HG02852 (cell line): ENCODE data around the gene SMIM29.
"Not testable (repeated sequence)": the region's sequence is repeated elsewhere in the genome, so short reads cannot be mapped to it uniquely, and the experiment has no call there.

Experiments
- ATAC-seq: cut with Tn5 transposase; IDR thresholded peaks from one replicate; pipeline ENCODE4 v1.9.1; 2021; ENCODE audit warnings: mild to moderate bottlenecking, moderate library complexity; ENCODE audit not compliant: unreplicated experiment

SMIM29 gene

DNA sequence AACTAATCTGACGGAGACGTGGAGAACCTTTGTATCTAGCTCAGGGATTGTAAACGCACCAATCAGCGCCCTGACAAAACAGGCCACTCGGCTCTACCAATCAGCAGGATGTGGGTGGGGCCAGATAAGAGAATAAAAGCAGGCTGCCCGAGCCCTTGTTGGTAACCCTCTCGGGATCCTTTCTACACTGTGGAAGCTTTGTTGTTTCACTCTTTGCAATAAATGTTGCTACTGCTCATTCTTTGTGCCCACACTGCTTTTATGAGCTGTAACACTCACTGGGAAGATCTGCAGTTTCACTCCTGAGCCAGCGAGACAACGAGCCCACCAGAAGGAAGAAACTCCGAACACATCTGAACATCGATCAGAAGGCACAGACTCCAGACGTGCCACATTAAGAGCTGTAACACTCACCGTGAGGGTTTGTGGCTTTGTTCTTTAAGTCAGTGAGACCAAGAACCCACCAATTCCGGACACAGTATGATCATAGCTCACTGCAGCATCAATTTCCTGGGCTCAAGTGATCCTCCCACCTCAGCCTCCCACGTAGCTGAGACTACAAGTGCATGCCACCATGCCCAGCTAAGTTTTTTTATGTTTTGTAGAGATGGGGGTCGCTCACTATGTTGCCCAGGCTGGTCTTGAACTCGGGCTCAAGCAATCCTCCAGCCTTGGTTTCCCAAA is 21.0 kb upstream of the SMIM29 start:
- not testable (repeated sequence) for ATAC-seq

- not testable (repeated sequence) for ATAC-seq
These were observed 20.3 kb upstream of the SMIM29 start for GRCh38 chr6:34269132-34269531.

DNA sequence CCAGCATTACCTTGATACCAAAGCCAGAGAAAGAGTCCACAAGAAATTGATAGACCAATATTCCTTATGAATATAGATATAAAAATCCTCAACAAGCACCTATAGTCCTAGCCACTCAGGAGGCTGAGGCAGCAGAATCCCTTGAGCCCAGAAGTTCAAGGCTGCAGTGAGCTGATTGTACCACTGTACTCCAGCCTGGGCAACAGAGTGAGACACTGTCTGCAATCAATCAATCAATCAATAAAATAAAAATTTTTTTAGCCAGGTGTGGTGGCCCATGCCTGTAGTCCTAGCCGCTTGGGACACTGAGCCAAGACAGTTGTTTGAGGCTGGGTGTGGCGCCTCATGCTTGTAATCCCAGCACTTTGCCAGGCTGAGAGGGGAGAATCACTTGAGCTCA is 18.9 kb upstream of the SMIM29 start:
- no peak for ATAC-seq

DNA sequence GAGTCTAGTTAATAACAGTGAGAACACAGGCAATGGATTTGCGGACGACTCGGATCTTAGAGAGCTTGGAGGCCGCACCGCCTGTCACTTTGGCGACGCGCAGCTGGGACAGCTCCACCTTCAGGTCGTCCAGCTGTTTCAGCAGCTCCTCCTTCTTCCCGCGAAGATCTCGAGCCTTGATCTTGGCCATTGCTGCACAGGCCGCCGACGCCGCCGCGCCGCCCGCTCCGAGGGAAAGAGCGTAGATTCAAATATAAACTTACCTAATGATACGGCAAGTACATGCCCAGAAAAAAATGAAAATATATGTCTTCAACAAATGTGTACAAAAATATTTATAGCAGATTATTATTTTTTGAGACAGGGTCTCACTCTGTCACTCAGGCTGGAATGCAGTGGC is 14.7 kb upstream of the SMIM29 start:
- ATAC-seq, result not testable (repeated sequence)

DNA sequence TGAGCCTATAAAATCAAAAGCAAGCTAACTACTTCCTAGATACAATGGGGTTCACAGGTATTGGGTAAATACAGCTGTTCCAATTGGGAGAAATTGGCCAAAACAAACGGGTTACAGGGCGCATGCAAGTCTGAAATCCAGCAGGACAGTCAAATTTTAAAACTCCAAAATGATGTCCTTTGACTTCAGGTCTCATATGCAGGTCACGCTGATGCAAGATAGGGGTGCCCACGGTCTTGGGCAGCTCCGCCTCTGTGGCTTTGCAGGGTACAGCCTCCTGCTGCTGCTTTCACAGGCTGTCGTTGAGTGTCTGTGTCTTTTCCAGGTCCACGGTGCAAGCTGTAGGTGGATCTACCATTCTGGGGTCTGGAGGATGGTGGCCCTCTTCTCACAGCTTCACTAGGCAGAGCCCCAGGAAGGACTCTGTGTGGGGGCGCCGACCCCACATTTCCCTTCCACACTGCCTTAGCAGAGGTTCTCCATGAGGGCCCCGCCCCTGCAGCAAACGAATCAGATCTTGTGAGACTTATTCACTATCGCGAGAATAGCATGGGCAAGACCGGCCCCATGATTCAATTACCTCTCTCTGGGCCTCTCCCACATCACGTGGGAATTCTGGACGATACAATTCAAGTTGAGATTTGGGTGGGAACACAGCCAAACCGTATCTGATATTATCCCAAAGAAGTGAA is 11.9 kb upstream of the SMIM29 start:
- no peak for ATAC-seq

DNA sequence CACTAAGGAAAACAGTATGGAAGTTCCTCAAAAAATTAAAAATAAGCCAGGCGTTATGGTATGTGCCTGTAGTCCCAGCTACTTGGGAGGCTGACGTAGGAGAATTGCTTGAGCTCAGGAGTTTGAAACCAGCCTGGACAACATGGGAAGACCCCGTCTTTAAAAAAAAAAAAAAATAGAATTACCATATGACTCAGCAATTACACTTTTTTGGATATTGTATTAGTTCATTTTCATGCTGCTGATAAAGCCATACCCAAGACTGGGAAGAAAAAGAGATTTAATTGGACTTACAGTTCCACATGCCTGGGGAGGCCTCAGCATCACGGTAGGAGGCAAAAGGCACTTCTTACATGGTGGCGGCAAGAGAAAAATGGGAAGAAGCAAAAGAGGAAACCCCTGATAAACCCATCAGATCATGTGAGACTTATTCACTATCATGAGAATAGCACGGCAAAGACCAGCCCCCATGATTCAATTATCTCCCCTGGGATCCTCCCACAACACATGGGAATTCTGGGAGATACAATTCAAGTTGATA is 10.8 kb upstream of the SMIM29 start:
- ATAC-seq, result no peak

DNA sequence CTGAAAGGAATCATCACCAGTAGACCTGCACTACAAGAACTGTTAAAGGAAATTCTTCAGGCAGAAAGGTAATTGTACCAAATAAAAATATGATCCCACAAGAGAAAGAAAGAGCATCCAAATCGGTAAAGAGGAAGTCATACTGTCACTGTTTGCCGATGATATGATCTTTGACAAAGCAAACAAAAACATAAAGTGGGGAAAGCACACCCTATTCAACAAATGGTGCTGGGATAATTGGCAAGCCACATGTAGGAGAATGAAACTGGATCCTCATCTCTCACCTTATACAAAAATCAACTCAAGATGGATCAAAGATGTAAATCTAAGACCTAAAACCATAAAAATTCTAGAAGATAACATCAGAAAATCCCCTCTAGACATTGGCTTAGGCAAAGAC is 3.6 kb upstream of the SMIM29 start:
- not testable (repeated sequence) for ATAC-seq

DNA sequence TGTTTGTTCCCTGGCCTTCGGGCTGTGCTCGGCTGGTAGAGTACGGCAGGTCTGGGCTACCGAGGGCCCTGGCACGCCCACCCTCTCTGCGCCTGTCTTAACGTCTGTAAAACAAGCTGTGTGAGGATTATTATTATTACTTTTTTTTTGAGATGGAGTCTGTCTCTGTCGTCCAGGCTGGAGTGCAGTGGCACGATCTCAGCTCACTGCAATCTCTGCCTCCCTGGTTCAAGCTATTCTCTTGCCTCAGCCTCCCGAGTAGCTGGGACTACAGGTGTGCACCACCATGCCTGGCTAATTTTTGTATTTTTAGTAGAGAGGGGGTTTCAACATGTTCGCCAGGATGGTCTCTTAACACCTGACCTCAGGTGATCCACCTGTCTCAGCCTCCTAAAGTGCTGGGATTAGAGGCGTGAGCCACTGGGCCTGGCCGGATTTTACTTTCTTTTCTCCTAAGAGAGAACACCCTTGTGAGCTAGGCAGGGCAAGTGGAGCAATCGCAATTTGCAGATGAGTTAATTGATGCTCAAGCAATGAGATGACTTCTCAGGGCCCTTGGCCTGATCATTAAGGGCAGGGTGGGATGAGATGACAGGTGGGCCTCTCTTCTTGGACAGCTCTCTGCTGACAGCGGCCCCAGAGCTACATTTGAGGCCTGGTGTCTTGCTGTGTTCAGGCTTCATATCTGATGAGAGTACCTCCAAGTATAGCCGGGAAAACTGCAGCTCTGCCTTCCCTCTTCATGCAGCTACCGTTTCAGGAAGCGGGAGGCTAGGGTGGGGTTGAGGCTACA is 859 bp upstream of the SMIM29 start:
- peak; percentile 28 for ATAC-seq

- ATAC-seq, result peak; percentile 15
These were observed 544 bp downstream of the SMIM29 start for GRCh38 chr6:34248198-34248726.

GRCh38 chr6:34247481-34248197 is 1.2 kb downstream of the SMIM29 start:
- ATAC-seq, result no peak

- ATAC-seq, result no peak
These were observed 2.0 kb downstream of the SMIM29 start for GRCh38 chr6:34246563-34247391.

- ATAC-seq, result no peak
These were observed 2.6 kb downstream of the SMIM29 start for GRCh38 chr6:34246249-34246562.

DNA sequence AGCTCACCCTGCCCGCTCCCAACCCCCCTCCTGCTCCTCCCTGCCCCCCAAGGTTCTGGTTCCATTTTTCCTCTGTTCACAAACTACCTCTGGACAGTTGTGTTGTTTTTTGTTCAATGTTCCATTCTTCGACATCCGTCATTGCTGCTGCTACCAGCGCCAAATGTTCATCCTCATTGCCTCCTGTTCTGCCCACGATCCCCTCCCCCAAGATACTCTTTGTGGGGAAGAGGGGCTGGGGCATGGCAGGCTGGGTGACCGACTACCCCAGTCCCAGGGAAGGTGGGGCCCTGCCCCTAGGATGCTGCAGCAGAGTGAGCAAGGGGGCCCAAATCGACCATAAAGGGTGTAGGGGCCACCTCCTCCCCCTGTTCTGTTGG is 3.1 kb downstream of the SMIM29 start:
- ATAC-seq, result not testable (repeated sequence)

DNA sequence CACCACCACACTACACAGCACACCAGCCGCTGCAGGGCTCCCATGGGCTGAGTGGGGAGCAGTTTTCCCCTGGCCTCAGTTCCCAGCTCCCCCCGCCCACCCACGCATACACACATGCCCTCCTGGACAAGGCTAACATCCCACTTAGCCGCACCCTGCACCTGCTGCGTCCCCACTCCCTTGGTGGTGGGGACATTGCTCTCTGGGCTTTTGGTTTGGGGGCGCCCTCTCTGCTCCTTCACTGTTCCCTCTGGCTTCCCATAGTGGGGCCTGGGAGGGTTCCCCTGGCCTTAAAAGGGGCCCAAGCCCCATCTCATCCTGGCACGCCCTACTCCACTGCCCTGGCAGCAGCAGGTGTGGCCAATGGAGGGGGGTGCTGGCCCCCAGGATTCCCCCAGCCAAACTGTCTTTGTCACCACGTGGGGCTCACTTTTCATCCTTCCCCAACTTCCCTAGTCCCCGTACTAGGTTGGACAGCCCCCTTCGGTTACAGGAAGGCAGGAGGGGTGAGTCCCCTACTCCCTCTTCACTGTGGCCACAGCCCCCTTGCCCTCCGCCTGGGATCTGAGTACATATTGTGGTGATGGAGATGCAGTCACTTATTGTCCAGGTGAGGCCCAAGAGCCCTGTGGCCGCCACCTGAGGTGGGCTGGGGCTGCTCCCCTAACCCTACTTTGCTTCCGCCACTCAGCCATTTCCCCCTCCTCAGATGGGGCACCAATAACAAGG is 3.6 kb downstream of the SMIM29 start:
- ATAC-seq, result not testable (repeated sequence)

GRCh38 chr6:34243901-34244884 is 4.6 kb downstream of the SMIM29 start:
- no peak for ATAC-seq

- ATAC-seq, result no peak
These were observed 5.6 kb downstream of the SMIM29 start for GRCh38 chr6:34243131-34243771.

- ATAC-seq, result no peak
These were observed 6.3 kb downstream of the SMIM29 start for GRCh38 chr6:34242252-34243130.
